Endometrial microvascular endothelial cells (primary cell): ENCODE results near the gene ATP6V1C2. TPM values are rescaled to one million over a fixed set of nuclear protein-coding genes. Genes with fewer than 3 reads are reported as not detected.

ENCODE experiments used
- in situ Hi-C: cut with HindIII; loops from 2 replicates; pipeline ENCODE4 v1.10.0; 2017; ENCODE audit warnings: low sequenced_read_pairs, low pct_unique_long_range_greater_than_20kb; ENCODE audit errors: inconsistent ontology term
- total RNA-seq: library from RNA; depleted of rRNA; stranded (reverse); fragments of >200 nt; gene quantifications from one replicate; pipeline ENCODE4 v1.2.3, GENCODE V29; 2015; ENCODE audit errors: inconsistent ontology term

ATP6V1C2 gene
- not detected for total RNA-seq

- in situ Hi-C loops = no loop called here
Measured at GRCh38 chr2:10721396-10722251, at the start of gene ATP6V1C2. TSS of gene ATP6V1C2 (plus strand) at chr2:10721630. CDS start at chr2:10722850, 1,220 bp downstream.

- in situ Hi-C loops = no loop called here
Measured at GRCh38 chr2:10675131-10675530, 46.3 kb upstream of the ATP6V1C2 start.

- in situ Hi-C loops = no loop called here
Measured at GRCh38 chr2:10678225-10678624, 43.2 kb upstream of the ATP6V1C2 start.

GRCh38 chr2:10680214-10680613 lies 41.2 kb upstream of the ATP6V1C2 start:
- in situ Hi-C loops = no loop called here

GRCh38 chr2:10680957-10681356 lies 40.5 kb upstream of the ATP6V1C2 start:
- in situ Hi-C loops = no loop called here

- in situ Hi-C loops = no loop called here
Measured at GRCh38 chr2:10686176-10686730, 35.2 kb upstream of the ATP6V1C2 start.

- in situ Hi-C loops = no loop called here
Measured at GRCh38 chr2:10688921-10689807, 32.3 kb upstream of the ATP6V1C2 start.

GRCh38 chr2:10691521-10691920 lies 29.9 kb upstream of the ATP6V1C2 start:
- in situ Hi-C loops = no loop called here

GRCh38 chr2:10700078-10700803 lies 21.2 kb upstream of the ATP6V1C2 start:
- in situ Hi-C loops = no loop called here

GRCh38 chr2:10704034-10704594 lies 17.3 kb upstream of the ATP6V1C2 start:
- in situ Hi-C loops = no loop called here

- in situ Hi-C loops = no loop called here
Measured at GRCh38 chr2:10706033-10706432, 15.4 kb upstream of the ATP6V1C2 start.

GRCh38 chr2:10707831-10708230 lies 13.6 kb upstream of the ATP6V1C2 start:
- in situ Hi-C loops = no loop called here

GRCh38 chr2:10709290-10709939 lies 12.0 kb upstream of the ATP6V1C2 start:
- in situ Hi-C loops = no loop called here

- in situ Hi-C loops = no loop called here
Measured at GRCh38 chr2:10712185-10712809, 9.1 kb upstream of the ATP6V1C2 start.

- in situ Hi-C loops = no loop called here
Measured at GRCh38 chr2:10716581-10716980, 4.8 kb upstream of the ATP6V1C2 start.

GRCh38 chr2:10717628-10718027 lies 3.8 kb upstream of the ATP6V1C2 start:
- in situ Hi-C loops = no loop called here

- in situ Hi-C loops = no loop called here
Measured at GRCh38 chr2:10720306-10720705, 1.1 kb upstream of the ATP6V1C2 start.

- in situ Hi-C loops = no loop called here
Measured at GRCh38 chr2:10720947-10721395, 459 bp upstream of the ATP6V1C2 start.
